DMS114 treated with DMSO at 0.1 percent for 48 hours (cell line): ENCODE results near the gene CDK2AP2.

Experiments used
- DNase-seq: peaks from one replicate; lab custom pipeline; 2025; ENCODE audit not compliant: unreplicated experiment; lab: John Stamatoyannopoulos, UW

The CDK2AP2 gene

DNA sequence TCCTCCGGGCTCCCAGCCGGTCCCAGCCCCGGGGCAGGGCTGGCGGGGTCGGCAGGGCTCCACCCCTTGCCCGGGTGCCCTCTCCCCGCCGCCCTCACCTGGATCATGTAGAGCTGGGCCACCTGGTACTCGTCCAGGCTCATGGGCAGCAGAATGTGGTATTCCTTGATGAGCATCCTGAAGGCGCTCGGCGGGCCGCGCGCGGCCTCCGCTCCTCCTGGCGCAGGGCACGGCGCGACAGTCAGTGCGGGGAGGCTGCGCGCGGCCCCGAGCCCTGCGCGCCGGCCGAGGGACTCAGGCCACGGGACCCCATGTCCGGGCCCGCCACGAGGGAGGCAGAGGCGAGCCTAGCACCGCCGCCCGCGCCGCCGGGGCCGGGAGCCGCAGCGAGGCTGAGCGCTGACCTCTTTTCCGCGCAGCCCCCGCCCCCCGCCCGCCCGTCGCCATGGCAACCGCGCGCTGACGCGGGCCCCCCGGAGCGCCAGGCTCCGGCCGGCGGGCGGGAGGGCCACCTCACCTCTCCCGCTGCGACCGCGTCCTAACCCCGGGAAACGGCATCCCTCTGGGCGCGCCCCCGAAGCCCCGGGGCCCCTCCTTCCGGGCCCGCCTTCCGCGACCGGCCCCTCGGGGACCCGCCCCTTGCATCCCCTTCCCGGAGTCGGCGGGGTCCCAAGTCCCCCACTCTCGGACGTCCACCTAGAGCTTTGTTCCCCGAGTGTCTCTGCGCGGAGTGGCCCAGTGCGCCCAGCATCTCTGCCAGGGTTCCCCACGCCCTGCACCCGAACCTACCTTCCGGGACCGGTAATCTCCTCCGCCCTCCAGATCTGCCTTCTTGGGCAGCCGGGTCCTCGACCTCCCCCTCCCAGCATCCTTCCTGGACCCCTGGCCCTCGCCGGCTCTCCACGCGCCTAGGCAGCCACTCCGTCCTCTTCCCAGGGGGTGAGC is 3.7 kb downstream of the CDK2AP2 start:
- no peak for DNase-seq

DNA sequence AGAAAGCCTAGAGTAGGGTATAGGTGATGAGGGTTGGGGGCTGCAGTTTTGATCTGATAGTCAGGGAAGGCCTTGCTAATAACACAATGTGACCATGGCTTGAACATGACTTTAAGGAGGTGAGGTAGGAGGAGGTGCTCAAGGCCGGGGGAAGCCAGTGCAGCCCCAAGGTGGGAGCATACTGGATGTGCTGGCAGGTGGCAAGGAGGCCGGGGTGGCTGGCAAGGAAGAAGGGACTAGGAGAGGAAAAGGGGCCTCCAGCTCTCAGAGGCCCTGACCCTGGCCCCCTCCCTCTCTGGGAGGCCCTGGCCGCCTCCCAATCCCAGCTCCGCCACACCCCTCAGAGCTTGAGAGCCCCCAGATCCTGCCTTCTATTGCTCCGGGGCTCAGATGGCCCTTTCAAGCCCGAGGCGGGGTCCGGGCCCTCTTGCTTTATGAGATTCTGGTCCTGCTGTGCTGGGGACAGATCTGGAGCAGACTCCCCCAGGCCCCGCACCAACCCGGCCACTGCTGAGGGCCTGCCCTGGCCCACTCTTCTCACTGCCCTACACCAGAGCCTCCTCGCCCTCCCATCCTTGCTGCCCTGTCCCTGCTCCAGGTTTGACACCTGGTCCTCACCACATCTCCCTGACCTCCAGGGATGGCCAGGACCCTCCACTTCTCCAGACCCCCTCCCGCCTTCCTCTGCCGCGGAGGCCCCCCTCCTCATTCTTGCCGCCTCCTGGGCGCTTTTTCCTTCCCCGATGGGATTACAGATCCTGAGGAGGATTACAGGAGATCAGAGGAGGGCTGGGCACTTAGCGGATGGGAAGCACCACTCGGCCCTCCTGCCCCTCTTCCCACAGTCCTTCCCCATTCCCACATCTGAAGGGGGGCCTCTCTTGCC is 4.6 kb downstream of the CDK2AP2 start:
- no peak for DNase-seq

- DNase-seq = no peak
Measured at GRCh38 chr11:67502328-67502979, 5.5 kb downstream of the CDK2AP2 start.

- DNase-seq = no peak
Measured at GRCh38 chr11:67501854-67502253, 6.1 kb downstream of the CDK2AP2 start.

DNA sequence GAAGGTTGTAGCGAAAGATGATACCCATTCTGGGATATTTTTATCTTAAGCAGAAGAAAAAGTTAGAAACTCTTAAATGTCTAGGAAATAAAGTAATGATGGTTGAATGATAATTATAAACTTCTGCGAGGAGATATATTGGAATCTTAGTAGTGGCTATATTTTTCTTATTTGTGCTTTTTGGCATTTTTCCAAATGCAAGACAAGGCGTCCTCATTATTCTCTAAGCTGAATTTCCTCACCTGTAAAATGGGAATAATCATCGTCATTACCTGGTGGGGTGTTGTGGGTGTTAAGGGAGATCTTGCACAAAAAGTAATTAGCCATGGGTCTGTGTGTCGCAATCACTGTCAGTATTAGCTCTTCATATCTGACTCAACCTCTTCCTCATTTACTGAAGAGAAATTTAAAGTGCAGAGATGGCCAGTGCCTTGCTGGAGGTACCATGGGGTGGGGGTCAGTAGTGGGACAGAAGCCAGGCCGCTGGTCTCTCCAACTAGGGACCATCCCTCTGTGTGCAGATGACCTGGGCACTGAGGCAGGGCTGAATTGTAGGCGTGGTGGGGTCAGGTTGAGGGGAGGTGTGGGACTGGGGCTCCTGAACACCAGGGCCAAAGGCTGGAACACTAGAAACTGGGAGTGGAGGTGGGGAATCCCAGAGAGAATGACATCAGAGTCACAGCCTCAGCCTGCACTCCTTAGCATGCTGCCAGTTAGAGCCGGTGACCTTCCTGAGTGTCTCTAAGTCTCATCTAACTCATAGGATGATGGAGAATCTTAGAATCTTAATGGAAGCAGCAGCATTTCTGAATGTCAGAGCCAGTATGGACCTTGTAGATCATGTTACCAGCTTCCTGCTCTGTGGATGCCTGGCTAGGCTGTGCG is 6.9 kb downstream of the CDK2AP2 start:
- DNase-seq = no peak

DNA sequence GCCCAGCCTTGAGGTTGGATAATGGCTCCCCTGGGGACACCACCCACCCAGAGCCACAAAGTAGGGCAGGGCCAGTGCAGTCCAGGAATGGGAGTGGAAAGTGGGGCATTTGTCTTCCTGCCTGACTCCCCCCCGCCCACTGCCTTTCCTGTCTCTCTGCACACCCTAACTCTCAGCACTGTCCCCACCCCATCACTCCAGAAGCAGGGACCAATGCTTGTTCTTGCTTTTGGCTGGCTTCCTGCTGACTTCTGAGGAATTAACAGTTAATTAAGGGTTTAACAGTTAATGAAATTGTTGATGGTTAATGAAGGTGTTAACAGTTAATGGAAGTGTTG is 7.5 kb downstream of the CDK2AP2 start:
- DNase-seq = no peak

DNA sequence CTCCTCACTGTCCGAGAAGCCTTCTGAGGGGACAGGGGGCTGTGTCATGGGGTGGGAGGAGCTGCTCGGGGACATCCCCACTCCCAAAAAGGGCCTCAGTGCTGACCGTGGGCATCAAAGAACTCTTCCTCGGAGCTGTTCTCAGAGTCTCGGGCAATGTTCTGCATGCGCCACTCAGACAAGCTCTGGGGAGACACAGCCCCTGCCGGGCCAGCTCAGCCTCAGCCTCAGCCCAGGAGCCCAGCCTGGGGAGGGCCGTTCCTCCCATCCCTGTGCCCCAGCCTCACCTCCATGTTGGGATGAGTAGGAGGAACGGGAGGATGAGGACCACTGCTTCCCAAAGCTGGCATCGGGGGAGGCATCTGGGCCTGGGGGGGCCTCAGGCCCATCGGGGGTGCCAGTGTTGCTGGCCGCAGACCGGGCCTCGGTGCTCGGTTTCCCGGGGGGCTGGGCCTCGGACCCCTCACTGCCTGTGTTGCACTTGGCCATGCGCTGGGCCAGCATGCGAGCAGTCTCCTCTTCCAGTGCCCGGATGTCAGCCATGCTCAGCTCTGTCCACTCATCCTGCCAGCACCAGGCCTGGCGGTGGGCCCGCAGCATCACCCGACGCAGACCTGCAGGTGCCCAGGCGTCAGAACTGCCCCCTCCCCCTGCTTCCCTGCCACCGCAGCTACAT is 8.0 kb downstream of the CDK2AP2 start:
- no peak for DNase-seq

DNA sequence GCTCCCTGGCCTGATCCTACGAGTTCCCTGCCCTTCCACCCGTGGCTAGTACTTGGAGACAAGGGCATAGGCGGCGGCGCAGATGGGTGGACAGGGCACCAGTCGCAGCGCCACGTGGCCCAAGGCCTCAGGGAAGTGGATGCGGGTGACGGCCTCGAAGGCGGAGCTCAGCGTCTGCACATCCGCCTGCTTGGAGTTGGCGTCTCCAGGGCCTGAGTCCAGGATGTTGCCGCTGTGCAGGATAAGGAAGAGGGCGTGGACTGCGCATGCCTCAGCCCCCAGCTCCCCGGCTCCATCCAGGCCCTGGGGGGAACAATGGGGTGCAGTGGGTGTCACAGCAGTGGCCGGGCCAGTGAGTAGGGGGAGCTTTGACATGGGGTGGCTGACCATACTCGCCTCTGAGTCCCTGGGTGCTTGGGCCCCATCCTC is 9.4 kb downstream of the CDK2AP2 start:
- DNase-seq = no peak

DNA sequence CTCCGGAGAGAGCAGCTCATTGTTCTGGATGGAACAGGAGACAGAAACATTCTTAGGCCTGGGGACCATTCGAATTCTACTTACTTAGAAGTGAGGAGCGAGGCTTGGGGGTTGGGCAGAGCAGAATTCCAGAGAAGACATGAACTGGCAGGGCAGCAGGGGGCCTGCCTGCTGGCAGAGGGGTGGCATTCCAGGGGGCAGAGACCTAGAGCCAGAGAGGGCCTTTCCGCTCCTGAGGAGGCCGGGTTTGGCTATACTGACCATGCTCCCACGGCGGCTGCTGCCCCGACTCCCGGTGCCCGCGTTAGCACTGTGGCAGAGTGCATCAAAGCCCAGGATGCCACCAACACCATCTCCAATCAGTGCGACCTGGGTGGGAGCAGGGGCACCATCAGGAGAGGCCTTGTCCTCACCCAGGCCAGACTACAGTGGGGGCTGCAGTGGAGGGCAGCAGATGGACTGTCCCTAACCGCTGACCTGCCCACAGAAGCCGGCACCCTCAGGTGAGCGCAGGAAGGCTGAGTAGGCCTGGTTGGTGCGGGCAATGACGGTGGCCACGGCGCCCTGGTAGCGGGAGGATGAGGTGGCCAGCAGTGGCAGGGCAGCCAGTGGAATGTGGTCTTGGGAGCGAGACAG is 10.2 kb downstream of the CDK2AP2 start:
- DNase-seq = no peak

GRCh38 chr11:67496113-67496512 is 11.8 kb downstream of the CDK2AP2 start:
- DNase-seq = no peak

DNA sequence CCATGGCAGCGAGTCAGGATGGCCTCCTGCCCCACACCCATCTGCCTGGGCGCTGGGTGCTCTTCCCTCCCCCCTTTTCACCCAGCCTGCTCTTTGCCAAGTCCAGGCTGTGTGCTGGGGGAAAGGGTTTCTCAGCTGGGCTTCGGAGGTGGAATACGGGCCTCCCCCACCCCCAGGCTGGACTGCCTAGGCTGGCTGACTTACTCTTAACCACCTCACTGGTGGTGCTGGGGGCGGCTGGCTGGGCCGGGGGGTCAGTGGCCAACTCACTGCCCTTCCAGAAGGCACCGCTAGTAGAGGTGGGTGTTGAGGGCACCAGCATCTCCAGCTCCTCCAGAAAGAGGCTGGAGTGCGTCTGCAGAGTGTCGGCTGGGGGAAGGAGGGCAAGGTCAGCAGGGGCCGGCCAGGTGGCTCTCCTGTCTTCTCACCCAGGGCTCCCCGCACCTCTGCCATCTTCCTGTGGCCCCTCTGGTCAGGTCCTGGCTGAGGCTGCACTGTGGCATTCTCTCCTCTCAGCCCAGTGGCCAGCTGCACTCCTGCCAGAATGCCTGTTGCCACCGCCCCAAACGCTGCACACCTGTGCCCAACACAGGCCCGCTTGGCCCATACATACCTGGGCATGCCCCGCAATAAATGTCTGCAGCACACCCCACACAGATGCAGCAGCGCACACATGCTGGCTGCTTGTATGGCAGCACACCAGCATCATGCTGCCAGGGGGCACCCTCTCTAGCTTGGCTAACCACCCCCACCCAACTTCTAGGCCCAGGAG is 12.5 kb downstream of the CDK2AP2 start:
- no peak for DNase-seq

GRCh38 chr11:67494371-67495233 is 13.4 kb downstream of the CDK2AP2 start:
- no peak for DNase-seq

- DNase-seq = no peak
Measured at GRCh38 chr11:67493548-67494370, 14.2 kb downstream of the CDK2AP2 start.

DNA sequence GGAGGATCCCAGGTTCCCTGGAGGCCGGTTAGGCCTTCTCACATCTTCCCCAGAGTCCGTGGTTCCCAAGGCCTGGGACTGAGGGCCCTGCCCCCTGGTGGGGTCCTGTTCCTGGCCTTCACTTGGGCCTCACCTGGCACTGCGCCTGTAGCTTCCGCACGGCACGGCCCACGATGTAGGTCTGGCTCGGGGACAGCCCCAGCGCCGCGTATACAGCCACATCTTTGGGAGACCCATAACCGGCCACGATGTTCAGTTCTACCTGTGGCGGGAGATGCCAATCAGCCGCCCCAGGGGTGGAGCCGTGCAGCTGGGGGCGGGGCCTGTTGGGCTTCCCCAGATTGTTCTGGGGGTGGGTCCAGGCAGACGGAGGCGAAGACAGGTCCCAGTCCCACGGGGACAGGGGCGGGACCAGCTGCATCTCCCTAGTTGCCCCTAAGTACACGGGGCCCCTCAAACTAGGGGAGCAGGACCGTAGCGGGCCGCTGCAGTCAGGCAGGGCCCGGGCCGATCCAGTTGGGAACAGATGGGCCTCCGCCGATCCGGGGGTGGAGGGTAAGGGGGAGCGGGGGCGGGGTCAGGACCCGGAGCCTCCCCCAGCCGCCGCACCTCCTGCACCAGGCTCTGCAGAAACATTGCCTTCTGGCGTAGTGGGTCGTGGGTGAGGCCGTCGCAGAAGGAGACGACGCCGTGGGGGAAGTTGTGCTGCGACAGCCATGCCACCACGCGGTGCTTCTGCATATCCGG is 15.0 kb downstream of the CDK2AP2 start:
- DNase-seq = no peak

- DNase-seq = no peak
Measured at GRCh38 chr11:67492069-67492727, 15.8 kb downstream of the CDK2AP2 start.
